M059J (cell line): ENCODE results near the gene MEIOC. TPM values are rescaled to one million over a fixed set of nuclear protein-coding genes. Genes with fewer than 3 reads are reported as not detected.

ENCODE experiments used
- DNase-seq: peaks from one replicate; pipeline ENCODE4 v3.0.0-alpha.2; 2012; ENCODE audit warnings: low read depth
- total RNA-seq: library from RNA; depleted of rRNA; stranded (reverse); fragments of >200 nt; shearing (Covaris generic); gene quantifications from 2 replicates; pipeline ENCODE4 v1.2.3, GENCODE V29; 2014; rRNA removed

The MEIOC gene
- total RNA-seq, 1 experiment from 2014 or later = not detected

GRCh38 chr17:44708401-44709263 is 52.4 kb downstream of the MEIOC start, which contains the start of gene DBF4B:
DBF4B (plus strand) TSS chr17:44708665; CDS start chr17:44708821, 156 bp downstream.
- DNase-seq = peak; percentile 87

- DNase-seq = no peak
Measured at GRCh38 chr17:44719444-44719843, 63.2 kb downstream of the MEIOC start.

- no peak for DNase-seq
Measured at GRCh38 chr17:44722254-44722653, 66.0 kb downstream of the MEIOC start.

Other genes starting within 250 kb of the MEIOC start
- gene GPATCH8, start 153.1 kb upstream of the MEIOC start, total RNA-seq = 9.2 and 17.1 TPM in 2 replicates
- 22.4 and 41.3 TPM in 2 replicates for gene FZD2, start 99.0 kb upstream of the MEIOC start, total RNA-seq
- gene CCDC43, start 33.3 kb downstream of the MEIOC start, total RNA-seq = 23.5 and 26.1 TPM in 2 replicates
- 9.2 and 17.1 TPM in 2 replicates for gene DBF4B, start 52.2 kb downstream of the MEIOC start, total RNA-seq
- 0.12 TPM in 1 of 2 replicates, not detected in the other for gene ADAM11, start 102.5 kb downstream of the MEIOC start, total RNA-seq
- gene GJC1, start 173.8 kb downstream of the MEIOC start, total RNA-seq = 7.6 and 19.5 TPM in 2 replicates
- not detected in 2 replicates for gene HIGD1B, start 191.4 kb downstream of the MEIOC start, total RNA-seq
- 131 and 157 TPM in 2 replicates for gene EFTUD2, start 243.0 kb downstream of the MEIOC start, total RNA-seq